Colonic mucosa (tissue), 4 donors: Measurements from ENCODE around the gene SPRR1B. TPM values are rescaled to one million over a fixed set of nuclear protein-coding genes. Genes with fewer than 3 reads are reported as not detected.

Source experiments
- DNase-seq: peaks from one replicate; pipeline ENCODE4 v3.0.0-alpha.2; 2020
- H3K27ac ChIP-seq: fragments of 200-600 bp; one replicate; pipeline ENCODE4 v1.8.0; 2021
- H3K27me3 ChIP-seq: fragments of 200-600 bp; one replicate; pipeline ENCODE4 v1.8.0; 2021
- H3K36me3 ChIP-seq: fragments of 200-600 bp; one replicate; pipeline ENCODE4 v1.8.0; 2021
- H3K4me1 ChIP-seq: fragments of 200-600 bp; one replicate; pipeline ENCODE4 v1.8.0; 2021; ENCODE audit warnings: mild to moderate bottlenecking
- H3K4me3 ChIP-seq: fragments of 200-600 bp; one replicate; pipeline ENCODE4 v1.8.0; 2021
- H3K9ac ChIP-seq, 2 donors: one replicate each; pipeline ENCODE4 v1.7.0; 2013; ENCODE audit warnings: control low read depth in 2 of 2, low read depth in 2 of 2, low read length in 2 of 2
- H3K9me3 ChIP-seq: fragments of 200-600 bp; one replicate; pipeline ENCODE4 v1.8.0; 2021
- CTCF ChIP-seq: fragments of 200-600 bp; IDR thresholded peaks from one replicate; pipeline ENCODE4 v1.8.0; 2022; ENCODE audit warnings: antibody characterized with exemption, mild to moderate bottlenecking
- intact Hi-C: fragments of 100-400 bp; cut with DNase I; formaldehyde crosslinking; loops from one replicate; pipeline ENCODE4 v1.14.1; 2022
- total RNA-seq, 2 donors: library from RNA; stranded (reverse); fragmentation: NEBNext Ultra II Directional in 1 of 2; extraction: Animal tissue kit (Norgen Biotek cat#: 25700) in 1 of 2; gene quantifications; one replicate each; pipeline ENCODE4 v1.2.1, GENCODE V29; 2021
- donor health status: healthy.
- donor health status: DM: no; HTN: no; CAD: no.
- donor health status: DM: no; HTN: no; CAD: no.

The SPRR1B gene
- total RNA-seq, 2 donors from 2014 or later: not detected

- H3K36me3 ChIP-seq: no peaks in the 10 kb centered on the region
- H3K4me1 ChIP-seq: no peaks in the 10 kb centered on the region
- H3K9ac ChIP-seq: no peak overlapping the region
- intact Hi-C loops: no loop called here
- no peaks in the 10 kb centered on the region for H3K27me3 ChIP-seq
- no peak overlapping the region for H3K4me3 ChIP-seq
- H3K9me3 ChIP-seq: no peaks in the 10 kb centered on the region
- no peak for TF ChIP-seq CTCF
- no peak for DNase-seq
- no peak overlapping the region for H3K27ac ChIP-seq
These were observed 37.8 kb upstream of the SPRR1B start for GRCh38 chr1:152993186-152993585.

- no peak overlapping the region for H3K27ac ChIP-seq
- no peak overlapping the region for H3K4me3 ChIP-seq
- H3K9me3 ChIP-seq: no peaks in the 10 kb centered on the region
- no peaks in the 10 kb centered on the region for H3K4me1 ChIP-seq
- DNase-seq: no peak
- intact Hi-C loops: no loop called here
- H3K36me3 ChIP-seq: no peaks in the 10 kb centered on the region
- H3K9ac ChIP-seq: no peak overlapping the region
- TF ChIP-seq CTCF: no peak
- H3K27me3 ChIP-seq: no peaks in the 10 kb centered on the region
These were observed 35.2 kb upstream of the SPRR1B start for GRCh38 chr1:152995842-152996241.

GRCh38 chr1:152996633-152997400, 34.2 kb upstream of the SPRR1B start:
- no peak overlapping the region for H3K4me3 ChIP-seq
- H3K36me3 ChIP-seq: no peaks in the 10 kb centered on the region
- H3K9ac ChIP-seq: no peak overlapping the region
- no peak for DNase-seq
- H3K9me3 ChIP-seq: no peaks in the 10 kb centered on the region
- H3K27ac ChIP-seq: no peak overlapping the region
- no peaks in the 10 kb centered on the region for H3K4me1 ChIP-seq
- intact Hi-C loops: no loop called here
- H3K27me3 ChIP-seq: no peaks in the 10 kb centered on the region
- TF ChIP-seq CTCF: no peak

- no peaks in the 10 kb centered on the region for H3K4me1 ChIP-seq
- TF ChIP-seq CTCF: no peak
- H3K9ac ChIP-seq: no peak overlapping the region
- no peak overlapping the region for H3K27ac ChIP-seq
- no peak overlapping the region for H3K4me3 ChIP-seq
- no peak for DNase-seq
- intact Hi-C loops: no loop called here
- H3K27me3 ChIP-seq: no peaks in the 10 kb centered on the region
- no peaks in the 10 kb centered on the region for H3K36me3 ChIP-seq
- no peaks in the 10 kb centered on the region for H3K9me3 ChIP-seq
These were observed 33.1 kb upstream of the SPRR1B start for GRCh38 chr1:152997901-152998300.

- no peak overlapping the region for H3K27ac ChIP-seq
- no peaks in the 10 kb centered on the region for H3K36me3 ChIP-seq
- no peaks in the 10 kb centered on the region for H3K9me3 ChIP-seq
- no peaks in the 10 kb centered on the region for H3K4me1 ChIP-seq
- intact Hi-C loops: no loop called here
- no peak for DNase-seq
- no peak for TF ChIP-seq CTCF
- H3K9ac ChIP-seq: no peak overlapping the region
- no peaks in the 10 kb centered on the region for H3K27me3 ChIP-seq
- H3K4me3 ChIP-seq: no peak overlapping the region
These were observed 32.5 kb upstream of the SPRR1B start for GRCh38 chr1:152998476-152998875.
